Measurements from ENCODE around the gene C6. TPM values are rescaled to one million over a fixed set of nuclear protein-coding genes. Genes with fewer than 3 reads are reported as not detected.

The C6 gene
- total and polyA plus RNA-seq, 2 of the 13 experiments (the other 11 are each of a cell fraction or from before 2014, with no cell fraction given): 0.28 to 4.7 TPM

GRCh38 chr5:41191249-41191648 lies 22.1 kb downstream of the C6 start:
- TF ChIP-seq, protein P1, sequence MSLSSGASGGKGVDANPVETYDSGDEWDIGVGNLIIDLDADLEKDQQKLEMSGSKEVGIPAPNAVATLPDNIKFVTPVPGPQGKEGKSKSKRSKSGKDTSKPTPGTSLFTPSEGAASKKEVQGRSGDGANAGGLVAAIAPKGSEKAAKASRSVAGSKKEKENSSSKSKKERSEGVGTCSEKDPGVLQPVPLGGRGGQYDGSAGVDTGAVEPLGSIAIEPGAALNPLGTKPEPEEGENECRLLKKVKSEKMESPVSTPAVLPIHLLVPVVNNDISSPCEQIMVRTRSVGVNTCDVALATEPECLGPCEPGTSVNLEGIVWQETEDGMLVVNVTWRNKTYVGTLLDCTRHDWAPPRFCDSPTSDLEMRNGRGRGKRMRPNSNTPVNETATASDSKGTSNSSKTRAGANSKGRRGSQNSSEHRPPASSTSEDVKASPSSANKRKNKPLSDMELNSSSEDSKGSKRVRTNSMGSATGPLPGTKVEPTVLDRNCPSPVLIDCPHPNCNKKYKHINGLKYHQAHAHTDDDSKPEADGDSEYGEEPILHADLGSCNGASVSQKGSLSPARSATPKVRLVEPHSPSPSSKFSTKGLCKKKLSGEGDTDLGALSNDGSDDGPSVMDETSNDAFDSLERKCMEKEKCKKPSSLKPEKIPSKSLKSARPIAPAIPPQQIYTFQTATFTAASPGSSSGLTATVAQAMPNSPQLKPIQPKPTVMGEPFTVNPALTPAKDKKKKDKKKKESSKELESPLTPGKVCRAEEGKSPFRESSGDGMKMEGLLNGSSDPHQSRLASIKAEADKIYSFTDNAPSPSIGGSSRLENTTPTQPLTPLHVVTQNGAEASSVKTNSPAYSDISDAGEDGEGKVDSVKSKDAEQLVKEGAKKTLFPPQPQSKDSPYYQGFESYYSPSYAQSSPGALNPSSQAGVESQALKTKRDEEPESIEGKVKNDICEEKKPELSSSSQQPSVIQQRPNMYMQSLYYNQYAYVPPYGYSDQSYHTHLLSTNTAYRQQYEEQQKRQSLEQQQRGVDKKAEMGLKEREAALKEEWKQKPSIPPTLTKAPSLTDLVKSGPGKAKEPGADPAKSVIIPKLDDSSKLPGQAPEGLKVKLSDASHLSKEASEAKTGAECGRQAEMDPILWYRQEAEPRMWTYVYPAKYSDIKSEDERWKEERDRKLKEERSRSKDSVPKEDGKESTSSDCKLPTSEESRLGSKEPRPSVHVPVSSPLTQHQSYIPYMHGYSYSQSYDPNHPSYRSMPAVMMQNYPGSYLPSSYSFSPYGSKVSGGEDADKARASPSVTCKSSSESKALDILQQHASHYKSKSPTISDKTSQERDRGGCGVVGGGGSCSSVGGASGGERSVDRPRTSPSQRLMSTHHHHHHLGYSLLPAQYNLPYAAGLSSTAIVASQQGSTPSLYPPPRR (CRISPR knock-in tag; IDR thresholded peaks at IDR 0.05; ENCODE audit: borderline replicate concordance): no peak
- TF ChIP-seq SMAD1 (CRISPR knock-in tag; IDR thresholded peaks at IDR 0.05; ENCODE audit: borderline replicate concordance, low read depth): no peak
- TF ChIP-seq, protein P2, sequence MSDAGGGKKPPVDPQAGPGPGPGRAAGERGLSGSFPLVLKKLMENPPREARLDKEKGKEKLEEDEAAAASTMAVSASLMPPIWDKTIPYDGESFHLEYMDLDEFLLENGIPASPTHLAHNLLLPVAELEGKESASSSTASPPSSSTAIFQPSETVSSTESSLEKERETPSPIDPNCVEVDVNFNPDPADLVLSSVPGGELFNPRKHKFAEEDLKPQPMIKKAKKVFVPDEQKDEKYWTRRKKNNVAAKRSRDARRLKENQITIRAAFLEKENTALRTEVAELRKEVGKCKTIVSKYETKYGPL (CRISPR knock-in tag; IDR thresholded peaks at IDR 0.05): no peak
- no peak for TF ChIP-seq ZNF484 (CRISPR knock-in tag; IDR thresholded peaks at IDR 0.05; ENCODE audit: borderline replicate concordance, low read depth)
- no peak for TF ChIP-seq ZNF574 (CRISPR knock-in tag; IDR thresholded peaks at IDR 0.05)
- TF ChIP-seq HNF4A (CRISPR knock-in tag; IDR thresholded peaks at IDR 0.05): no peak
- no peak for TF ChIP-seq NCOA1 (CRISPR knock-in tag; IDR thresholded peaks at IDR 0.05)
- BruUV-seq (replicated peaks): no TSS peak
- Histone ChIP-seq H3K79me2 (ENCODE audit: insufficient read depth, low read length) (no peaks in the 10 kb centered on the region), H2AFZ (ENCODE audit: low read length) (no peak overlapping the region), H4K20me1 (ENCODE audit: insufficient read depth, low read length) (no peaks in the 10 kb centered on the region), H3K4me2 (ENCODE audit: low read depth, low read length) (no peak overlapping the region), H3K27ac (ENCODE audit: extremely low read length, insufficient read depth, low read length) (no peak overlapping the region), H3K4me3 (replicated peaks in 1 of 3; ENCODE audit: insufficient read depth in 1 of 3, low read depth in 2 of 3, low read length in 3 of 3) (no peak overlapping the region), H3K9ac (ENCODE audit: insufficient read depth, low read depth, low read length) (no peak overlapping the region), H3K27me3 (ENCODE audit: control insufficient read depth in 1 of 2, insufficient read depth in 2 of 2, low read length in 2 of 2) (no peaks in the 10 kb centered on the region), H3K4me1 (ENCODE audit: insufficient read depth, low read length) (peaks cover 7% of the 10 kb centered on the region; the same call in 1 of the 2 replicates), H3K36me3 (replicated peaks in 1 of 2; ENCODE audit: control insufficient read depth in 1 of 2, insufficient read depth in 2 of 2, low read length in 2 of 2) (no peaks in the 10 kb centered on the region), H3K9me3 (ENCODE audit: low read length) (no peaks in the 10 kb centered on the region)
- FAIRE-seq (no peak), ATAC-seq (no peak), DNase-seq (ENCODE audit: low spot score) (no peak)
- intact Hi-C loops (cut with micrococcal nuclease; ENCODE audit: unreplicated experiment): loop anchor here (5.0 kb wide), 1 partner anchor 1484 kb away; no protein-coding TSS in a partner anchor
- ChIA-PET CTCF (ENCODE audit: low intra/inter-chr PET ratio, low total read pairs) (no interaction called here), POLR2A (no interaction called here)
- WGBS (ENCODE audit: low lambda C conversion rate): 21% methylated on average over 4 of the region's 4 CpGs
- in situ Hi-C loops (cut with HindIII; ENCODE audit: extremely low pct_ligation_motif_present, low pct_unique_long_range_greater_than_20kb): no loop called here

Measured in HepG2 (cell line).